Stimulated activated CD4-positive, alpha-beta T cell treated with anti-CD3 and anti-CD28 coated beads, Interleukin-15, amount 100 ng/mL, for 48 hours (primary cell): ENCODE measurements around the gene LPIN2.
"Not testable (repeated sequence)": the region's sequence is repeated elsewhere in the genome, so short reads cannot be mapped to it uniquely, and the experiment has no call there.

Experiments
- DNase-seq, 2 donors: peaks; one replicate each; pipeline ENCODE4 v3.0.0-alpha.2; 2020; ENCODE audit warnings: low read depth in 2 of 2

Gene LPIN2

DNA sequence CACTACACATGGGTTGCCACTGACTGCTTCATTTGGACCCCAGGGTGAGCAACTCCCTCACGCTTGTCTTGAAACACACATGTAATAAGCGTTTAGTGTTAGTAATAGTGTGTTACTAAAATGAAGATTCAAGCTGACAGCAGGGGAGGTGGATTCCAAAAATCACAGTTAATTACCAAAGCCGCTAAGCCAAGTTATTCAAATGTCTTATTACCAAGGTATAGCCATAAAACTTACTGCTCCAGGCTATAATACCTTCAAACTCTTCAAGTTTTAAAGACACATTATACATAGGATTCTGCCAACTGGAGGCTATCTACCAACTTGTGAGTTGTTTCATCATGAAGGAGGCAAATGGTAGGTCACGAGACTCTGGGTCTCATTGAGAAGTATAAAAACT, 2.9 kb downstream of the LPIN2 start:
- DNase-seq: no peak

DNA sequence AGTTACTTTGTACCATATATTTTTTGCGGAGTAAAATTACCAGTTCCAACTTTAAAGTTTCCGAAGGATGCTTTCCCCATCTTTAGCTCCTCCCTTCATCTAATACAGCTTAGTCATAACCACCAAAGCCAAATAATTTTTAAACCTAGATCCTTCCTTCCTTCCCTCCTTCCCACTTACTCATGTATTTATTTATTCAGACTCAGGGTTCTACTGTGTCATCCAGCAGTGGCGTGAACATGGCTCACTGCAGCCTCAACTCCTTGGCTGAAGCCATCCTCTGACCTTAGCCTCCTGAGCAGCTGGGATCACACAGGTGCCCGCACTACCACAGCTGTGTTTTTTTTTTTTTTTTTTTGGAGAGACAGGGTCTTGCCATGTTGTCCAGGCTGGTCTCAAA, 4.4 kb downstream of the LPIN2 start:
- no peak for DNase-seq

DNA sequence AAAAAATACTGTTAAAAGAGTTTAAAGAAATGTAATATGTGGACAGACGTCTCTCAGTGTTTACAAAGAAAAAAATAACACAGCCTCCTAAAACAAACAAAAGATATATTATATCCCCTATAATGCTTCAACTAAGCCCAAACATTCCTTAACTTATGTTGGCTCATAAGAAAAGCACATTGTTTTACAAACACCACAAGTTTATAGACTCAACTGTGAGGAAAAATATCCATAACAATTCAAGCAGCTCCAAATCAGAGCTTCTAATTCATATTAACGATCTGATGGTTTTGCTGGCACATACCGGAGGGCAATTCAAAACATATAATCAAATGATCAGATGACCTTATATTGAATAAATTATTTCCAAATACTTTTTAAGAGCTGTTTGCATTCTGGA, 5.5 kb downstream of the LPIN2 start:
- no peak for DNase-seq

DNA sequence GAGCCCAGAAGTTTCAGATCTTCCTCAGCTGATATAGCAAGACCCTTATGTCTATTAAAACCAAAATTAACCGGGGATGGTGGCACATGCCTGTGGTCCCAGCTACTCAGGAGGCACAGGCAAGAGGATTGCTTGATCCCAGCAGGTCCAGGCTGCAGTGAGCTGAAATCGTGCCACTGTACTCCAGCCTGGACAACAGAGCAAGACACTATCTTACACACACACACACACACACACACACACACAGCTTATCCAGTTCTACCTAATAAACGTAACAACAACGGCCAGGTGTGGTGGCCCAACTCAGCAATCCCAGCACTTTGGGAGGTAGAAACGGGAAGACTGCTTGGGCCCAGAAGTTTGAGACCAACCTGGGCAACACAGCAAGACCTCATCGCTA, 7.5 kb downstream of the LPIN2 start:
- DNase-seq: no peak

DNA sequence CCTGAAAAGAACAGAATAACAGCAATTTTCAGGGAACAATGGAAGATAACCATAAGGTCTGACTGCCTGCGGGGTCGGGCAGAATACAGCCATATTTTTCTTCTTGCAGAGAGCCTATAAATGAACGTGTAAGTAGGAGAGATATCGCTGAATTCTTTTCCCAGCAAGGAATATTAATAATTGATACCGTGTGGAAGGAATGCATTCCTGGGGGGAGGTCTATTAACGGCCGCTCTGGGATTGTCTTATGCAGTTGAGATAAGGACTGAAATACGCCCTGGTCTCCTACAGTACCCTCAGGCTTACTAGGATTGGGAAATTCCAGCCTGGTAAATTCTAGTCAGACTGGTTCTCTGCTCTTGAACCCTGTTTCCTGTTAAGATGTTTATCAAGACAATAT, 9.2 kb downstream of the LPIN2 start:
- not testable (repeated sequence) for DNase-seq

DNA sequence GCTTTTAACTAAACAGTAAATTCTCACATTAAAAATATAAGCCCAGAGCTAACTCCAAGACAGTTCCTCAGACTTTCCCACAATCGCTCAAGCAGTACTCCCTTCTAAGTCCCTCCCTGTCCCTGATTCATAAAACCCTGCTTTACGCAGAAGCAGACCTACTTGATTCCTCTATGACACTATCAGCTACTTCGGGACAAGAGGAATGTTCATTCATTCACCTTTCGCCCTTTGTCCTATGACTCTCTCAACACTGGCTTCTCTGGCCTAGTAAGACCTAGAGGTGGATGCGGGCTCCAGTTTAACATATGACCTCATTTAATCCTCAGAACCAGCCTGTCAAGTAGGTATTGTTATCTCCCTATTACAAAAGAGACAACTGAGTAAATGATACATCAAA, 10.2 kb downstream of the LPIN2 start:
- DNase-seq: no peak

DNA sequence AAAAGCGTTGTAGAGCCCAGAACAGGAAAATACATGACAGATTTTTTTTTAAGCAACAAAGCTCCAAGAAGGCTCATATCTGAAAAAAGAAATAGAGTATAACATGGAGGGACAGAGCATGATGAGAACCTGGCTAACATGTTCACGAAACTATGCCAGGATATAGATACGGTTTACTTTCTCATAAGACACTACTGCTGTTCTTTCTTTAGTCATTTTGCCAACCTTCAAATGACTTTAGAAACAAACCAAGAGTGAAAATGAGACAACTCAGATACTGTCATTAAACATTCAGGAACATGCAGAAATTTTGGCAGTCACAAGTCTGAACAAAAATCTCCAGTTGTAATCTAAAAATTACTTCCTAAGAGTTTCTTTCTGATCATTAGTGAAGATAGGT, 14.3 kb downstream of the LPIN2 start:
- no peak for DNase-seq

DNA sequence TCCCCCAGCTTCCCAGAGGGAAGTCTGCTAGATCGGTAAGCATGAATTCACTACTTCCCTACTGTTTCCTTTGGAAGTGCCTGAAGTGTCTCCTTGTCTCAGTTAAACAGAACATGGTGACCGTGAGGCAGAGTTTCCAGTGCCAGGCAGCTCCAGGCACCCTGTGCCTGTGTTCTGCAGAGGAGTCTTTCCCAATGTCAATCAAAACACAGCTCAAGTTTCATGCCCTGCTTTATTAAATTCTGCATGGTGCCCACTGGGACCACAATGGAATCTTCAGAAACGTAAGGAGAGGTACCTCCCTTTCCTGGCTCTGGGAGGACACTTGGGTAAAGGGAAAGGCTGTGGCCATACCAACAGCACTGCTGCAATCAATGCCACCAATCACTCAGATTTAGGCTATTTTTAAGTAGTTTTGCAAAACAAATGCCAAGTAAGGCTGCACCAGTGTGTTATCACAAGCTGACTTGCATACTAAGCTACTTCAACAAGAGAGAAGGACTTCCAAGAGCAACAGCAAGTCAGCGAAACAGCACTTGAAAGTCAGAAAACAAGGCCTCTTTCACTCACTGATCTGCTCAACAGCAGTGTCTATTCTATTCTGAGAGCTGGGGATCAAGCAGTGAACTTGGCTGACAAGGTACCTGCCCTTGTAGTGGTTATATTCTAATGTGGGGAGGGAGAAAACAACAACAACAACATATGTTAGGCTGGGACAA, 14.9 kb downstream of the LPIN2 start:
- DNase-seq: no peak

DNA sequence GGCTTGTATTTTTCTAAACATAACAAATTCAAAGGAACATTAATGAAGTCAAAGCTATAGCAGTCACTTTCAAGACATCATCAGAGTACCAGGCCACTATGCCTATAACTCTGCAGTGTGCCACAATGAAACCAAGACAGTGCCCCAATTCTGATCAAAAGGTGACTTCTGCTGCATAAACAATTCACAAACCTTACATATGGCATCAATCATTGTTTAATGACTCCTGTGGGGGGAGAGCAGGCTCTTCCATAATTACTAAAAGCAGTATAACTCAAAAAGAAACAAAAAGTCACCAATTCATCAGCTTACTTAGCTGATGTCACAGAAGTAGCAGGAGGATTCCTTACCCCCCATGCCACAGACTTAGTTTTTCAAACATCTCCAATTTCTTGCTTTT, 15.5 kb downstream of the LPIN2 start:
- no peak for DNase-seq

DNA sequence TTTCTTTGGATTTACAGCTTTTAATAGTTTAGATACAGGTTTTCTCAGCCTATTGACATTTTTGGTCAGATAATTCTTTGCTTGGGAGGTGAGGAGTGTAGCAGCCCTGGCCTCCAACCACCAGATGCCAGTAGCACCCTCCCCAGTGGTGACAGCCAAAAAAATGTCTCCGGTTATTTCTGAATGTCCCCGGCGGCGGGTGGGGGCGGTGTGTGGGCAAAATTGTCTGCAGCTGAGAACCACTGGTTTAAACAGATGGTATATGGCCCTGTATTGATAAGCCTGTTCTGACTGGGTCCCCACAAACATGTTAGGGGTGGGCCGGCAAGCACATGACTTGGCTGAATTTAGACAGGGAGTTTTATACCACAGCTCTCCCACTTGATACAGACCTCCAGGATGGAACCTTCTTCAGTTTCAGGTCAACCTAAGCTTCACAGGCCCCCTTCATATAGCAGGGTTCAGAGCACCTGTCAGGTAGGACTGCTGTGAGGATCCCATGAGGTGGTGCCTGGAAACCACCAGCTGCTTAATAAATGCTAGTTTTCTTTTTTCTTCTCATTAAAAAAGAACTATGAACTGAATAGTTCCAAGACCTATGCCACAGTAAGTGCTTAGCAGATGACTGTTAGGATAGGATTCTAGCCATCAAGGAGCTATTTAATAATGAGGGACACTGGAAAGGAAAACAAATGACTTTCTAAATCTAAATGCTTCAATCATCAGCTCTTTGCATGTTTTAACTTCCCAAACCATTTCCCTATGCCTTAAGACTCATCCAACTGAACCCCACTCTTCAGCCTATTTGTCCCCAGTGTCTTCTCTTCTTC, 18.1 kb downstream of the LPIN2 start:
- DNase-seq: peak in 1 of 2 donors; percentile 68

DNA sequence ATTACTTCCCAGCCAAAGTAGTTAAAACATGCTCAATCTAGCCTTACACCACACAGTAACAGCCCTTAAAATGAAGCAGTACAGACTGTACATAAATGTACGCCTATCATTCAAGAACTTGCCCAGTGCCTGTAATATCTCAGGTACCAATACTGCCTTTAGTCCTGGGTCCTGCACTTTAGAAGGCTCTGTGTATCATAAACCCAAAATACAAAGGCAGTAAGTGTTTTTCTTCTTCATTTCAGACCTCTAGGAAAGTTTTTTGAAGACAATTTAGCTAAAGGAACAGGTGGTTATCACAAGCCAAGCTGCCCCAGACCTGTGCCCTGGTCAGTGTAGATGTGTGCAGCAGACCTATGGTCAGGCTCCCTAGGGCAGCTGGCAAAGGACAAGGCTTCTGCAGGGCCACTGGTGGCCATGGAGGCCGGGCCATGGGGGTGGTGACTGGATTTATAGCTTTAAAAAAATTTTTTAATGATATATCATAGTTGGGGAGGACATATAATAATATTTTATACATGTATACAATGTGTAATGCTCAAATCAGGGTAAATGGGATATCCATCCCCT, 18.8 kb downstream of the LPIN2 start:
- DNase-seq: no peak

DNA sequence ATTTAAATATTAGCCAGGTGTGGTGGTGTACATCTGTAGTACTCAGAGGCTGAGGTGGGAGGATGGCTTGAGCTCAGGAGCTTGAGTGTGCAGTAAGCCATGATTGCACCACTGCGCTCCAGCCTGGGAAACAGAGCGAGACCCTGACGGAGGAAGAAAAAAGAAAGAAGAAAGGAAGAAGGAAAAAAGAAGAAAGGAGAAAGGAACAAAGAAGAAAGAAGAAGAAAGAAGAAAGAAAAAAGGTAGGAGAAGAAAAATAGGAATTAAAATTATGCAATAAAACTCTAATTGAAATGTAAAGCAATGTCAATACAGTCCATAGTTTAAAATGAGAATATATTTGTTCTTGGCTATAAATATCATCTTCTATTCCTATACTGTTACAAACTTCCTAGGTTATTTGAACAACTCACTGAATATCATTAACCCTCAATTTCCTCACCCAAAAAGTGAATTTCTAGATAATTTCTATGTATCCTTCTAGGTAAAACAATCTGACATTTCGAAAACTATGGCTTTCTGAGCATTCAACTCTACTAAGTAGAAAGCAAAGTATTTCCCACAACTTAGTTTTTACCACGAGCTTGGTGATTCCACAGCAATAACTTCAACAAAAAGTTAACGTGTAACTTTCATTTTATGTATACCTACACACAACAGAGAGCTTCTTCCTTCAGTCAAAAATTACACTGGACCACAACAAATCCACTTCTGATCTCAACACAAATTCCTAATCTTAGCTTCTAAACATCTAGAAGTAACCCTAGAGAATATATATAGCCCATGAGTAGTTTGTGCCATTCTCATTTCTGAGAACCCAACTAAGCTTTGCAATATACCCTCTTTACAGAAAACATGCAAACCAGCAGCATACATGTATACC, 19.7 kb downstream of the LPIN2 start:
- DNase-seq: no peak

DNA sequence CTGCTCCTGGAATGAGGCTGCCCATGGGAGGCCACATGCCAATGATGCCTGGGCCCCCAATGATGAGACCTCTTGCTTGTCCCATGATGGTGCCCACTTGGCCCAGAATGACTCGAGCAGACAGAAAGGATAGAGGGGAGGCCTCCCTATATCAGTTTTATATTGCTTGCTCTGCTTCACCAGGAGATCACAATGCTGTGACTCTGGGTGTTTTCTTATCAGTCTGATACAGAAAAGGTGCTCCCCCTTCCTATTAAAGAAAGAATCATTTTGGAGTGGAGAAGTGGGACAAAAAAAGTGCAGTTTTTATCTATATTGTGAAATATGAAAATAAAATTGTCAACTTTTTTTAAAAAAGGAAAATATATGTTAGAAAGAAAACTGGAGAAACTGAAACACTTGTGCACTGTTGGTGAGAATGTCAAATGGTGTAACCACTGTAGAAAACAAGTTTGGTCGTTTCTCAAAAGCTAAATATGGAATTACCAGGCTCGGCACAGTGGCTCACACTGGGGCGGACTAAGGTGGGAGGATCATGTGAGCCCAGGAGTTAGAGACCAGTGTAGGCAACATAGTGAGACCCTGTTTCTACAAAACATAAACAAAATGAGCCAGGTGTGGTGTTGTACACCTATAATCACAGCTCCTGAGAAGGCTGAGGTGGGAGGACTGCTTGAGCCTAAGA, 21.8 kb downstream of the LPIN2 start:
- no peak for DNase-seq

DNA sequence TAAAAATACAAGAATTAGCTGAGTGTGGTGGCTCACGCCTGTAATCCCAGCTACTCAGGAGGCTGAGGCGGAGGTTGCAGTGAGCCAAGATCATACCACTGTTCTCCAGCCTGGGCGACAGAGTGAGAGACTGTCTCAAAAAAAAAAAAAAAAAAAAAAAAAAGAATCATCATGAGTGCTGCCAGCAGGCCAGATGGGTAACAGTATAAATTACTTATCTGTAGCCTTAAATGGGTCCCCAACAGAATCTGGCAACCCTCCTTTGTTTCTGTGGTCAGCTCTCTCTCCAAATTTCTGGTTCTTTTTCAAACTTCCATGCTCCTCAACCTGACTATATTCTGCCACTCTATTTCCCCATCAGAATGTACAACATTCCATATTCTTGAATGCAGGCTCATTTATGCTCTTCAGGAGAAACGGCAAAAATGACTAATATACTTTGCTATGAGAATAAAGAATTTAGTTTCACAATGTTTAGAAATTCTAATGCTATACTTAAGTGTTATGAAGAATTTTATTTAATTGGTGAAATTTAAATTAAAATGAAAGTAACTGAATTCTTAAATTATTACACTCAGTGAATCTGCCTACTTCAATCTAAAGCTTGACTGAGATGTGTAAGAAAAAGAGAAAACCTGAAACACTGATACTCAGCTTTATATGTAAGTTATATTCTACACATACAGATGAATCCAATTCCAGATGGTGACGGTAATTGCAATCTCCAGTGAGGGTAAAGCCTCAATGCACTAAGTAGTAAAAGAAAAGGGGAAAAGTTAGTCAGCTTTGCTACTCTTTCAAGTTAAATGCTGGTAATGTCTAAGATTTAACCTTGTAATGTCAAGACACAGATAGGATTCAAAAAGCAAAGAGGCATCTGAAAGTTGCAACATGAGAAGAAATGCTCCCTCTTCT, 24.8 kb downstream of the LPIN2 start:
- no peak for DNase-seq

DNA sequence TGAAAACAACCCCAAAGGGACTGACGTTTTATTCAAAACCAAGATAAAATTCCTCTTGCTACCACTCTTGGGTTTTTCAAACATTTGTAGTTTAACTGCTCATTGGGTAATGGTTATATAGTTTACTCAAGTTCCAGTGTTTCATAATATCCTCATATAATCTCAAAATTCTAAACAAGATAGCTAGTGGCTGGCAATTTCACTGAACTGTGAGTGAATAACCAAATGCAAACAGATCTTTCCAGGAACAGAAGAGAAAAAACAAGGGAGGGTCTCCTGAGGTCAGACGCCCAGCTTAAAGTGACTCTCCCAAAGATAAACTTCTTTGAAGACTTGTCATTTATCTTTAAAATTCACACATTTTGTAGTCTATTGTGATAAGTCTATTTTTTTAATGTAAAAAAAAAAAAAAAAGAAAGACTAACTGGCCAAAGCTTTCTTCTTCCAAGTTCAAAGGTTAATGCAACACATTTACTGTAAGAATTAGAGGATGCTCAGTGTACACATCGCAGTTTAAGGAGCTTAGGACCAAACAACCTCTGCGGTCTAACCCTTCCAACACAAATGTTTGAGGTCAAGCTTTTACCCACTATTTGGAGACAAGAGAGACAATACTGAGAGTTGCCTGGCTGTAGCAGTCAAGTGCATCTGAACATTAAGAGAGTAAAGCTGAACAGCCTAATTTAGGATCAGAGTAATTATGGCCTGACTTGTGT, 26.6 kb downstream of the LPIN2 start:
- no peak for DNase-seq

DNA sequence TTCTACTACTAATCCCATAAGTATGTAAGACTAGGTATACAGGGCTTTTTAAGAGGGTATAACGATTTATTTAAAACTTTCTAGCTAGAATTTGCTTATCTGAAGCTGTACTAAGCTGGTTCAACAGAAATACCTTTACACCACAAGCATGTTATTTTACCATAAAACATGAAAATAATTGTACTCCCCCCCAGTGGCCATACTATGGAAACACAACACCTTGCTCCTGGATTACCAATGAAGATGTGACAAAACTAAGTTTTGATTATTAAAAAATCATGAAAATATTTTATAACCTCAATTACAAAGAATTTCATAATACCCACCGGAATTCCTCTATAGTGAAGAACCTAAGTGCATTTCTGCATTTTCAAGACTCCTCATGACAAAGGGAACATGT, 27.3 kb downstream of the LPIN2 start:
- no peak for DNase-seq

DNA sequence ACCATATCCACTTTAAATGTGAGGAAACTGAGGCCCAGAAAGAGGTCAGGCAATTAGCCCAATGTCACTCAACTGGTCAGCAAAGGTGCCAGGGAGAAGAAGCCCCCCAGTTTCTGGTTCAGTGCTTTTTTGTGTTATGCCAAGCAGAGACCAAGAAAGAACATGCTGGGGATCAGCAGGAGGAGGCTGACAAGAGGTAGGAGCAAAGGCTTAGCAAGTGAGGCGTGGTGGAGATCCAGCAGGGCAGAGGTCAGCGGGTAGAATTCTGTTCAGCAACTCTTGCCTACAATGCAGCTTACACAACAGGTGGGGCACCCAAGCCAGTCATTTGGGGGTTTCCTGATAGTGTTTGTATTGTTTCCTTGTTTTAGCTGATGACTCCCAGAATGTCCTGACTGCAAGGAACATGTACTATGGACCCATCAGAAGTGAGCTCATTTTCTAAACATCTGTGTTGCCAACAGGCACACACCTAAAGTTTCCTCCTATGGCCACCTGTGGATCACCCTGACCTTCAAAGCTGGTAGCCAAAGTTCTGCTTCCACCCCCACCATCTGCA, 28.2 kb downstream of the LPIN2 start:
- DNase-seq: no peak

DNA sequence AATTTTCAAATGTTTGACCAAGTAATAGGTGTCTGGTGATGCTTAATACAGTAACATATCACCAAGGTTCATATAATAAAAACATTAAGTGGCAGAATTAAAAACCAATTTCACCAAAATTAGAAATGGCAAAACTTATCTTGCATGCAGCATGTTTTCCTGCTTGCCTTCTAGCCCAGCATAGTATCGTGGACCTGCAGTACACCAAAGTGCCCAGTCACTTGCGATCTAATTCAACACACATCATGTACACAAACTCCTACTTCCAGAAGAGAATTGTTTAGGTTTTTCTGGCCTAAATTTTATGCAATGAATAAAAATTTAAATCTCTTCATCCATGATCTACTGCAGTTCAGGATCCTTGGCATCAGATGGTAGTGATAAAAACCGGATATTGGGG, 28.9 kb downstream of the LPIN2 start:
- no peak for DNase-seq

DNA sequence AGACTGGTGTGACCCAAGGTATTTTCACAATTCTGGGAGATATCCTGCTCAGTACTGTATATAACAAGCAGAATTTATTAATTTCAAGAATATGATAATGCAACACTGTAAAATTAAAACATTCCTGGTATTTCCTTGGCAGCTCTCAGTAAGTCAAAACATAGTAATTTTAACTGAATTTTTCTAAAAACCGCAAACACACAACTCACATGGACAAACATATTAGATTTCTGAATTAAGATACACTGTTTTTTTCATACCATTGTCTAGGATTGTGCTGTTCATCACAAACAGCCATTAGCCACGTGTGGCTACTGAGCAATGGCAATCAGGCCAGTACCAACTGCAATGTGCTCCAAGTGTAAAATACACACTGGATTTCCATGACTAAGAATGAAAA, 29.6 kb downstream of the LPIN2 start:
- DNase-seq: no peak
